Endothelial cell of hepatic sinusoid (primary cell): ENCODE data around the gene SLC16A10.
"Not testable (repeated sequence)": the region's sequence is repeated elsewhere in the genome, so short reads cannot be mapped to it uniquely, and the experiment has no call there.

Experiments
- in situ Hi-C: cut with HindIII; loops from 2 replicates; pipeline ENCODE4 v1.10.0; 2017; ENCODE audit warnings: low sequenced_read_pairs

SLC16A10 gene

GRCh38 chr6:111129013-111129412, 41.7 kb downstream of the SLC16A10 start:
- in situ Hi-C loops = no loop called here

- in situ Hi-C loops = not testable (repeated sequence)
Observed at GRCh38 chr6:111131018-111131417, 43.7 kb downstream of the SLC16A10 start.

GRCh38 chr6:111132669-111133068, 45.4 kb downstream of the SLC16A10 start:
- in situ Hi-C loops = not testable (repeated sequence)

- in situ Hi-C loops = not testable (repeated sequence)
Observed at GRCh38 chr6:111134236-111134869, 47.0 kb downstream of the SLC16A10 start.

GRCh38 chr6:111137489-111138093, 50.3 kb downstream of the SLC16A10 start:
- in situ Hi-C loops = not testable (repeated sequence)

- in situ Hi-C loops = no loop called here
Observed at GRCh38 chr6:111147440-111147839, 60.1 kb downstream of the SLC16A10 start.

GRCh38 chr6:111148110-111148509, 60.8 kb downstream of the SLC16A10 start:
- in situ Hi-C loops = no loop called here

- in situ Hi-C loops = loop anchor here (5.0 kb wide), 1 partner anchor 52 kb away; no protein-coding TSS in a partner anchor
Observed at GRCh38 chr6:111150577-111150976, 63.3 kb downstream of the SLC16A10 start.

GRCh38 chr6:111154981-111155380, 67.7 kb downstream of the SLC16A10 start:
- in situ Hi-C loops = loop anchor here (5.0 kb wide), 1 partner anchor 47 kb away; no protein-coding TSS in a partner anchor

GRCh38 chr6:111157412-111157811, 70.1 kb downstream of the SLC16A10 start:
- in situ Hi-C loops = no loop called here

GRCh38 chr6:111159633-111160032, 72.3 kb downstream of the SLC16A10 start:
- in situ Hi-C loops = no loop called here

- in situ Hi-C loops = no loop called here
Observed at GRCh38 chr6:111161650-111162049, 74.3 kb downstream of the SLC16A10 start.

GRCh38 chr6:111162504-111162903, 75.2 kb downstream of the SLC16A10 start:
- in situ Hi-C loops = no loop called here

- in situ Hi-C loops = loop anchor here (5.0 kb wide), 1 partner anchor 99 kb away; no protein-coding TSS in a partner anchor
Observed at GRCh38 chr6:111171577-111172400, 84.5 kb downstream of the SLC16A10 start.

- in situ Hi-C loops = loop anchor here (5.0 kb wide), 1 partner anchor 100 kb away; no protein-coding TSS in a partner anchor
Observed at GRCh38 chr6:111172563-111172962, 85.3 kb downstream of the SLC16A10 start.

GRCh38 chr6:111173341-111173740, 86.0 kb downstream of the SLC16A10 start:
- in situ Hi-C loops = loop anchor here (5.0 kb wide), 1 partner anchor 101 kb away; no protein-coding TSS in a partner anchor

- in situ Hi-C loops = loop anchor here (5.0 kb wide), 1 partner anchor 102 kb away; no protein-coding TSS in a partner anchor
Observed at GRCh38 chr6:111173946-111174345, 86.6 kb downstream of the SLC16A10 start.

GRCh38 chr6:111175109-111175508, 87.8 kb downstream of the SLC16A10 start:
- in situ Hi-C loops = no loop called here

- in situ Hi-C loops = no loop called here
Observed at GRCh38 chr6:111176038-111176759, 88.9 kb downstream of the SLC16A10 start.

GRCh38 chr6:111176760-111177099, 89.4 kb downstream of the SLC16A10 start:
- in situ Hi-C loops = no loop called here

- in situ Hi-C loops = no loop called here
Observed at GRCh38 chr6:111177131-111177530, 89.8 kb downstream of the SLC16A10 start.
